Measurements from ENCODE around the gene CGNL1.

- TF ChIP-seq CTCF (conservative IDR thresholded peaks at IDR 0.05): no peak
- TF ChIP-seq ZFX (IDR thresholded peaks at IDR 0.05): no peak
These were observed 13.7 kb downstream of the CGNL1 start for GRCh38 chr15:57389991-57390390.

All from C4-2B (cell line).